GM21390 (cell line): ENCODE data around the gene HELQ.

Experiments
- ATAC-seq: cut with Tn5 transposase; IDR thresholded peaks from one replicate; pipeline ENCODE4 v1.9.1; 2021; ENCODE audit not compliant: unreplicated experiment

The HELQ gene

GRCh38 chr4:83378419-83378818 lies 77.2 kb downstream of the HELQ start:
- ATAC-seq, result no peak

DNA sequence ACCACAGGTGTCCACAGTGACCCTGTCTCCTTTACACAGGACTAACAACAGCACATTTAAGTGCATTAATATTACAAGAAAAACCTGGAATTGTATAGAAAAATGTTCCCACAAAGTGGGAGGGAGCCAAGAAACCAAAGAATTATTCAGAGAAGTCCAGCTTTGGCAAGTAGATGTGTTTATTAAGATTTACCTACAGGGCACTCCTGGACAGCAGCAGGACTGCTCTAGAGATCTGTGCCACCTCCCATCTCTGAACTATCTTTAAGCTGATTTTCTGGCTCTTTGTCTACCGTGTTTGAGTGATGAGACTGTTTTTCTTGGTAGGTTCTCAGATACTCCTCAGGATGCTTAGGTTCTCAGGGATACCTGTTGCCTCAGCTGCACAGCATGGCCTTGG lies 82.7 kb downstream of the HELQ start:
- no peak for ATAC-seq

DNA sequence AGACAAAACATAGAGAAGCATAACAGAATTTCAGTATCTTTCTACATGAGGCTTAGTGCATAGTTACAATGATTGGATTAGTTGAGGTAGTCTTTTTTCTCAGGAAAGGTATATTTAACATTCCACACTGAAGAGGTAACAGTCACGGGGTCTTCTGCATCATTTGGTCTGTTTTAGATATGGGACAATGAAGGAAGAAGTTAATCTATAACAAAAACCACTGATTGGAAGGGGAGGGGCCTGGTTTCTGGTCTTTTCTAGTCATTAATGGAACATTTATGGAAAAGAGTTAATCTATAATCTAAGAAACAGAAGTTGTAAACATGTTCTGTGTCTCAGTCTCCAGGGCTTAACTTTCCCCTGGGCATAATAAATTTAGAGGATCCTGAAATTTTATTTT lies 83.7 kb downstream of the HELQ start:
- no peak for ATAC-seq

DNA sequence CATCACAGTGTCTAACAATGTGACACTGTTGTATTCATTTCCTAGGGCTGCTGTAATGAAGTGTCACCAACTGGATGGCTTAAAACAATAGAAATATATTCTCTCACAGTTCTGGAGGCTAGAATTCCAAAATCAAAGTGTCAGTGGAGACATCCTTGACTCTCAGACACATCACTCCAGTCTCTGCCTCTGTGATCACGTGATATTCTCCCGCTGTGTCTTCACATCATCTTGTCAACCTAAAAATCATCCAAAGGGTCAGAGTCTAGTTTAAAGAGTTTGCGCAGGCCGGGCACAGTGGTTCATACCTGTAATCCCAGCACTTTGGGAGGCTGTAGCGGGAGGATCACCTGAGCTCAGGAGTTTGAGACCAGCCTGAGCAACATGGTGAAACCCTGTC lies 84.4 kb downstream of the HELQ start:
- no peak for ATAC-seq

- ATAC-seq, result no peak
Observed at GRCh38 chr4:83370640-83370906, 85.0 kb downstream of the HELQ start.

DNA sequence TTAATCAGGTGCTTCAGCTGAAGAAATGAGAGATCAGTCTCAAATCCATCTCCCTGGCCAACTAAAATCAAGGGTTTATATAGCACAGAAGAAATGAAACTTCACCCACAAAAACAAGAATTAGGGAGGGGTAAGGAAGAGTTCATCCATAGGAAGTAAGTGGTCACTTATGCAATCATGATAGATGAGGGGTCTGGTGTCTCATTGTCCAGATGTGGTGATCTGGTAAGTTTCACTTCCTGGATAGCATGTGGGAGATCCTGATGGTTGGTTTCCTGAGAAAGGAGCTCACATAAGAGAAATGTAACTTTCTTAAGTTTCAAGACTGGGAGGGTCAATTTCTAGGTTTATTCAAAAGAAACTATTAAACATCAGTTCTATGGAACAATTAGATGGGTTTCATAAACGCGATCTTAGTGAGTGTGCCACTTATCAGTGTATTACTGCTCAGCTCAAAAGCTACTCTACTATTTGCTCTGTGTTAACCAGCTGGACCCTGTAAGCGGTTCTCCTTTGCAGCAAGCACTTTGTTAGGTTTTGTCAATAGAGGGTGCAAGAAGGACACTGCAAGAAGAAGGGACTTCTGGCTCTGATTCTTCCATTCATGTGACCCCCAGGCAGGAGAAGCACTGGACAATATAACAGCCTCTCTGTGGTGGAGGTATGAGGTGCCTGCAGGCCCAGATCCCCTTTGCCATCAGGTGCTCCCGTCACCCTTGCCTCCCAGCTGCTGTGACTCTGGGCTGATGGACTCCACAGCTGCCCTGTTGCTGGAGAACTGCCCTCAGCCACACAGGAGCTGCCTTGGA lies 85.6 kb downstream of the HELQ start:
- ATAC-seq, result no peak

DNA sequence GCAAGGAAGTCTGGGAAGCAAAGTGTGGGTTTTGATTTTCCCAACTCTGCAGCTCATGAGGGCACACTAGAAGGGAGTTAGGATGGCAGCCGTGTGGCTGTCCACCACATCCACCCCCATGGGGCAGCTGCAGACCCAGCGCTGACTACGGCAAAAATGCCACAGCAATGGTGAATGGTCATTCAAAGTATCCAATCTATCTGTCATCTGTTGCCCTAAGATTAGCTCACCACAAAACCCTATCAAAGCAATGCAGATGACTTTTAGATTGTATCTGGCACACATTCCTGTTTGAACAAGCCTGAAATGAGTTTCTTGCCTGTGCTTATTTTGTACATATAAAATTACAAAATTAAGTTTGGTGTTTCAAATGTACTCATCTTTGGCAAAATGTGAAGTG lies 91.3 kb downstream of the HELQ start:
- no peak for ATAC-seq

GRCh38 chr4:83362492-83363329 lies 92.9 kb downstream of the HELQ start:
- ATAC-seq, result no peak

DNA sequence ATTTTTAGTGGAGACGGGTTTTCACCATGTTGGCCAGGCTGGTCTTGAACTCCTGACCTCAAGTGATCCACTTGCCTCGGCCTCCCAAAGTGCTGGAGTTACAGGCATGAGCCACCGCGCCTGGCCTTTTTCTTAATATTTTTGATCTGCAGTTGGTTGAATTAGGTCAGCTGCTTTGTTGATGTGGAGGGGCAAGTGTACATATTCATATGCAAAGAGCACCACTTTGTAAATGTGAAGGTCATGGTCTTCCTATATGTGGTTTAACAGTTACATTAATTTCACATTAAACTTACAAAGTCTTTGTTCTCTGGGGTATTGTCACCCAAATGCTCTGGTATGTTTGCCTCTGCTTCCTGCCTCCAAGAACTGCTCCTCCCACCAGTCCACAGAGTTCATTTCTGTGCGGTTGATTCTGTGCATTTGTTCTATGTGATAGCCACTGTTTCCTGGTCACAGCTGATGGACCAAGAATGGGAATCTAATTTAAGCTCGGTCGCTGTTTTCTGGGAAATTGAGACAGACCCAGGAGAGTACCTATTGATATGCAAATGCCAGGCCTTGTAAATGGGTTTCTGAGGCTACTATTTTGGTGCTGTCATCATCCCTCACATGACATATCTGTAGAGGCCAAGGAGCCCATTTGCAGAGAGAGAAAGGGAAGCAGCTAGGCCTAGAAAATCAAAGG lies 94.1 kb downstream of the HELQ start:
- ATAC-seq, result no peak

- no peak for ATAC-seq
Observed at GRCh38 chr4:83360018-83360417, 95.6 kb downstream of the HELQ start.

- ATAC-seq, result no peak
Observed at GRCh38 chr4:83358410-83358809, 97.2 kb downstream of the HELQ start.
